Measurements from ENCODE around the gene LFNG. TPM values are rescaled to one million over a fixed set of nuclear protein-coding genes. Genes with fewer than 3 reads are reported as not detected.

LFNG gene
- total RNA-seq, 1 experiment from 2014 or later, result 38.1 TPM

DNA sequence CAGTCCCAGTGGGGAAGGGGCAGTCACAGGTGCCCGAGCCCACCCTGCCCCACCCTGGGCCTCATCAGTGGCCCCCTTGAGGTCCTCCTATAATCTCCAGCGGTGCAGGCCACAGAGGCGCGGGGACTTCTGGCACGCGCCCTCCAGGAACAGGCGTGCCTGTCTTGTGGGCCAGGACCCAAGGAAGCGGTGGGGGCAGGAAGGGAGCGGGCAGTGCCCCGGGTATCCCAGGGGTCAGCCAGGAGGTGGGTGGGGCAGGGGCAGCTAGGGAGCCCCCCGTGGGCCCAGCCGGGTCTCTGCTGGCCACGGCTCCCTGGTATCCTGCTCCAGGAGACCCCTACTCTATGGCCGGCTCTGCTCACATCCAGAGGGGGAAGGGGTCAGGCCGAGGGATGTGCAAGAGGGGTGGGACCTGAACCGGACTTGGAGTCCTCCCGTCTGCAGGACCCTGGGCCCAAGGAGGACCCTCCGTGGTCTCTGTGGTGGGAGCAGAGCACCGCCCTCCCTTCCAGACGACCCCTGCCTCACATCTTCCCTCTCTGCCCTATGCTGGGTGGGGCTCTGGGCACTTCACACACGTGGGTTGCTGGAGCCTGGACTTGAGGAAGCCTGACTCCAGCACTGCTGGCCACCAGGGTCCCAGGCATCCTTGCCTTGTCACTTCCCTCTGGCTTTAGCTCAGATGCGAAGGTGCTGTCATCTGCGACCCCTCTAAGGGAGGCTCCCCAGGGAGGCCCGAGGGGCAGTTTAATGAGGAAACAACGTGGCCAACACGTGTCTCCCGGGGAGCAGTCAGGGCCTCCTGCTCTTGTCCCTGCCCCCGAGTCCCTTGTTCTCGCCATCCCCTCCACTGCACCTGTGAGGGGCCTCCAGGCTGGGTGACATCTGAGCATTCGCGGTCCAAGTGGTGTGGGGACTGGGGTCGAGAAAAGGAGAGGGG is 25.1 kb upstream of the LFNG start:
- CTCF ChIA-PET, result no interaction called here
- no peak for ATAC-seq

More for the DNA sequence above, 25.1 kb upstream of the LFNG start:
- Histone ChIP-seq H3K4me1 (ENCODE audit: control insufficient read depth, insufficient read depth, low read length) (peaks cover 20% of the 10 kb centered on the region), H3K4me3 (ENCODE audit: low read depth in 2 of 2, low read length in 2 of 2) (no peak overlapping the region), H3K27ac (ENCODE audit: low read length) (no peak overlapping the region), H3K9me3 (ENCODE audit: control insufficient read depth, insufficient read depth, low read depth, low read length) (no peaks in the 10 kb centered on the region), H3K36me3 (ENCODE audit: control insufficient read depth, insufficient read depth, low read length) (no peaks in the 10 kb centered on the region), H3K27me3 (ENCODE audit: control insufficient read depth, insufficient read depth, low read length) (no peaks in the 10 kb centered on the region)
- in situ Hi-C loops (cut with HindIII; ENCODE audit: low pct_unique_long_range_greater_than_20kb, low sequenced_read_pairs) (no loop called here), intact Hi-C loops (cut with micrococcal nuclease; ENCODE audit: unreplicated experiment) (no loop called here)
- no peak for DNase-seq (ENCODE audit: low read depth, low spot score)
- POLR2A ChIA-PET, result interaction anchor here (0.7 kb wide), 1 partner anchor 973 kb away, joined by 10 read pairs; no protein-coding TSS in a partner anchor
- no peak for TF ChIP-seq SIN3A (IDR thresholded peaks at IDR 0.05; ENCODE audit: borderline replicate concordance, insufficient read depth, low read depth, low read length)
- no peak for TF ChIP-seq TCF7L2 (IDR thresholded peaks at IDR 0.05; ENCODE audit: low read depth, low read length)
- TF ChIP-seq, protein P1, sequence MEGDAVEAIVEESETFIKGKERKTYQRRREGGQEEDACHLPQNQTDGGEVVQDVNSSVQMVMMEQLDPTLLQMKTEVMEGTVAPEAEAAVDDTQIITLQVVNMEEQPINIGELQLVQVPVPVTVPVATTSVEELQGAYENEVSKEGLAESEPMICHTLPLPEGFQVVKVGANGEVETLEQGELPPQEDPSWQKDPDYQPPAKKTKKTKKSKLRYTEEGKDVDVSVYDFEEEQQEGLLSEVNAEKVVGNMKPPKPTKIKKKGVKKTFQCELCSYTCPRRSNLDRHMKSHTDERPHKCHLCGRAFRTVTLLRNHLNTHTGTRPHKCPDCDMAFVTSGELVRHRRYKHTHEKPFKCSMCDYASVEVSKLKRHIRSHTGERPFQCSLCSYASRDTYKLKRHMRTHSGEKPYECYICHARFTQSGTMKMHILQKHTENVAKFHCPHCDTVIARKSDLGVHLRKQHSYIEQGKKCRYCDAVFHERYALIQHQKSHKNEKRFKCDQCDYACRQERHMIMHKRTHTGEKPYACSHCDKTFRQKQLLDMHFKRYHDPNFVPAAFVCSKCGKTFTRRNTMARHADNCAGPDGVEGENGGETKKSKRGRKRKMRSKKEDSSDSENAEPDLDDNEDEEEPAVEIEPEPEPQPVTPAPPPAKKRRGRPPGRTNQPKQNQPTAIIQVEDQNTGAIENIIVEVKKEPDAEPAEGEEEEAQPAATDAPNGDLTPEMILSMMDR (IDR thresholded peaks at IDR 0.05), result no peak
- TF ChIP-seq POLR2AphosphoS5 (IDR thresholded peaks at IDR 0.05; ENCODE audit: low read depth, low read length), result no peak
- no peak for TF ChIP-seq REST (IDR thresholded peaks at IDR 0.05; ENCODE audit: insufficient read depth in 1 of 2, low read depth in 2 of 2, low read length in 1 of 2)
- no TSS peak for BruUV-seq (replicated peaks)
